Keratinocyte (primary cell): ENCODE measurements around the gene AHCY. TPM values are rescaled to one million over a fixed set of nuclear protein-coding genes. Genes with fewer than 3 reads are reported as not detected.
"Not testable (repeated sequence)": the region's sequence is repeated elsewhere in the genome, so short reads cannot be mapped to it uniquely, and the experiment has no call there.

Experiments used
- DNase-seq: peaks from one replicate; pipeline ENCODE4 v3.0.0-alpha.2; 2011; ENCODE audit warnings: low read depth, missing footprints, low spot score
- FAIRE-seq: peaks from 2 replicates; lab custom pipeline; 2011; peaks lifted over from hg19 to GRCh38; lab: Jason Lieb, UNC
- H2AFZ ChIP-seq: 2 replicates; pipeline ENCODE4 v1.6.0; 2012; ENCODE audit warnings: low read length, control low read depth, inconsistent platforms; ENCODE audit not compliant: control insufficient read depth
- H3K27ac ChIP-seq: 2 replicates; pipeline ENCODE4 v1.5.1; 2011; ENCODE audit warnings: low read length; ENCODE audit not compliant: control insufficient read depth, insufficient read depth
- H3K27me3 ChIP-seq: 3 replicates; pipeline ENCODE4 v1.6.0; 2011; ENCODE audit warnings: low read length; ENCODE audit not compliant: control insufficient read depth, insufficient read depth; ENCODE audit errors: extremely low read depth
- H3K36me3 ChIP-seq, 2 experiments: 2 replicates in 1 of 2; 3 replicates in 1 of 2; pipeline ENCODE4 v1.5.1; 2011; ENCODE audit warnings: low read length in 2 of 2, mild to moderate bottlenecking in 1 of 2; ENCODE audit not compliant: control insufficient read depth in 2 of 2, insufficient read depth in 2 of 2; ENCODE audit errors: extremely low read depth in 1 of 2
- H3K4me1 ChIP-seq: 3 replicates; pipeline ENCODE4 v1.5.1; 2011; ENCODE audit warnings: low read length; ENCODE audit not compliant: control insufficient read depth, insufficient read depth; ENCODE audit errors: extremely low read depth
- H3K4me2 ChIP-seq: 3 replicates; pipeline ENCODE4 v1.6.0; 2011; ENCODE audit warnings: low read depth, low read length; ENCODE audit not compliant: control insufficient read depth, insufficient read depth; ENCODE audit errors: extremely low read depth
- H3K4me3 ChIP-seq, 3 experiments: fragments of 200-600 bp in 1 of 3; sonication (generic) in 1 of 3; 2 replicates in 2 of 3; 3 replicates in 1 of 3; pipeline ENCODE4 v1.5.1; 2011 to 2016; ENCODE audit warnings: low read length in 3 of 3, mild to moderate bottlenecking in 3 of 3, control low read depth in 2 of 3, inconsistent platforms in 1 of 3, low read depth in 1 of 3, mixed read lengths in 1 of 3, mixed run types in 1 of 3, moderate library complexity in 1 of 3; ENCODE audit not compliant: control insufficient read depth in 2 of 3, insufficient read depth in 2 of 3; ENCODE audit errors: extremely low read depth in 1 of 3
- H3K79me2 ChIP-seq: 2 replicates; pipeline ENCODE4 v1.6.0; 2012; ENCODE audit warnings: low read length; ENCODE audit not compliant: control insufficient read depth, insufficient read depth
- H3K9ac ChIP-seq: 3 replicates; pipeline ENCODE4 v1.6.0; 2011; ENCODE audit warnings: low read length; ENCODE audit not compliant: control insufficient read depth, insufficient read depth; ENCODE audit errors: extremely low read depth
- H3K9me1 ChIP-seq: 3 replicates; pipeline ENCODE4 v1.6.0; 2011; ENCODE audit warnings: low read length; ENCODE audit not compliant: control insufficient read depth, insufficient read depth; ENCODE audit errors: extremely low read depth
- H3K9me3 ChIP-seq: 2 replicates; pipeline ENCODE4 v1.5.1; 2012; ENCODE audit warnings: low read depth, low read length; ENCODE audit not compliant: control insufficient read depth
- H4K20me1 ChIP-seq: 3 replicates; pipeline ENCODE4 v1.6.0; 2011; ENCODE audit warnings: low read length; ENCODE audit not compliant: control insufficient read depth, insufficient read depth; ENCODE audit errors: extremely low read depth
- CTCF ChIP-seq, 3 experiments: IDR thresholded peaks in 1 of 3; conservative IDR thresholded peaks in 1 of 3; optimal IDR thresholded peaks in 1 of 3; 2 replicates in 2 of 3; 3 replicates in 1 of 3; pipeline versions ENCODE3 to v1.5.1; 2011; ENCODE audit warnings: low read length in 3 of 3, mild to moderate bottlenecking in 3 of 3, moderate library complexity in 2 of 3, control low read depth in 1 of 3, inconsistent platforms in 1 of 3; ENCODE audit not compliant: insufficient read depth in 2 of 3; ENCODE audit errors: extremely low read depth in 1 of 3
- EZH2 ChIP-seq: IDR thresholded peaks from one replicate; pipeline ENCODE4 v1.6.1; 2012; ENCODE audit warnings: inconsistent platforms, mild to moderate bottlenecking, low read length, moderate library complexity
- dilution Hi-C: fragments of 300-500 bp; cut with MboI; formaldehyde crosslinking; loops from one replicate; pipeline ENCODE4 v1.7.0; 2020; ENCODE audit warnings: low sequenced_read_pairs; ENCODE audit not compliant: extremely low pct_ligation_motif_present
- polyA plus RNA-seq, 5 experiments: library from polyadenylated mRNA; depleted of rRNA in 3 of 5; stranded (reverse) in 3 of 5; stranded (forward) in 1 of 5; unstranded in 1 of 5; fragments of >200 nt; gene quantifications; 1 replicate in 1 of 5; 2 replicates in 3 of 5; 3 replicates in 1 of 5; pipeline versions ENCODE4 v1.2.1 to v1.2.3, GENCODE V29; 2011 to 2012; ENCODE audit warnings: missing spikeins in 2 of 5, low read depth in 1 of 5, low replicate concordance in 1 of 5

The AHCY gene
- polyA plus RNA-seq, 1 donor (not counting 4 experiments of a cell fraction or from before 2014, with no cell fraction given) = 320 TPM

- Histone ChIP-seq H3K9ac (no peak overlapping the region), H3K9me1 (no peaks in the 10 kb centered on the region), H3K4me1 (peaks cover 5% of the 10 kb centered on the region), H3K9me3 (no peaks in the 10 kb centered on the region), H4K20me1 (no peaks in the 10 kb centered on the region), H3K4me2 (no peak overlapping the region), H3K36me3 (no peaks in the 10 kb centered on the region), H3K27ac (no peak overlapping the region), H3K27me3 (no peaks in the 10 kb centered on the region), H3K79me2 (no peaks in the 10 kb centered on the region), H3K4me3 (no peak overlapping the region), H2AFZ (no peak overlapping the region)
- TF ChIP-seq CTCF (optimal IDR thresholded peaks at IDR 0.05 in 1 of 3, IDR thresholded peaks at IDR 0.05 in 1 of 3, conservative IDR thresholded peaks at IDR 0.05 in 1 of 3; ENCODE audit: extremely low read depth in 1 of 3, insufficient read depth in 2 of 3, low read length in 3 of 3) = no peak
- TF ChIP-seq EZH2 = no peak
- no peak for FAIRE-seq
- dilution Hi-C loops = no loop called here
- no peak for DNase-seq
Observed at GRCh38 chr20:34347571-34347970, 44.4 kb upstream of the AHCY start.

DNA sequence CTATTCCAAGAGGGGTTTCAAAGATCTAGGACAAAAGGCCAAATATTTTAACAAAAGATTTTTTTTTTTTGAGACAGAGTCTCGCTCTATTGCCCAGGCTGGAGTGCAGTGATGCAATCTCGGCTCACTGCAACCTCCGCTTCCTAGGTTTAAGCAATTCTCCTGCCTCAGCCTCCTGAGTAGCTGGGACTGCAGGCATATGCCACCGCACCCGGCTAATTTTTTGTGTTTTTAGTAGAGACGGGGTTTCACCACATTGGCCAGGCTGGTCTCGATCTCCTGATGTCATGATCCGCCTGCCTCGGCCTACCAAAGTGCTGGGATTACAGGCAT is 43.3 kb upstream of the AHCY start:
- H3K27ac ChIP-seq, H3K27me3 ChIP-seq, FAIRE-seq, H3K36me3 ChIP-seq, H2AFZ ChIP-seq, H3K4me3 ChIP-seq, dilution Hi-C loops, H3K4me2 ChIP-seq, H3K79me2 ChIP-seq, H3K4me1 ChIP-seq, H3K9me1 ChIP-seq, DNase-seq, H3K9ac ChIP-seq, H3K9me3 ChIP-seq, H4K20me1 ChIP-seq: not testable (repeated sequence)

DNA sequence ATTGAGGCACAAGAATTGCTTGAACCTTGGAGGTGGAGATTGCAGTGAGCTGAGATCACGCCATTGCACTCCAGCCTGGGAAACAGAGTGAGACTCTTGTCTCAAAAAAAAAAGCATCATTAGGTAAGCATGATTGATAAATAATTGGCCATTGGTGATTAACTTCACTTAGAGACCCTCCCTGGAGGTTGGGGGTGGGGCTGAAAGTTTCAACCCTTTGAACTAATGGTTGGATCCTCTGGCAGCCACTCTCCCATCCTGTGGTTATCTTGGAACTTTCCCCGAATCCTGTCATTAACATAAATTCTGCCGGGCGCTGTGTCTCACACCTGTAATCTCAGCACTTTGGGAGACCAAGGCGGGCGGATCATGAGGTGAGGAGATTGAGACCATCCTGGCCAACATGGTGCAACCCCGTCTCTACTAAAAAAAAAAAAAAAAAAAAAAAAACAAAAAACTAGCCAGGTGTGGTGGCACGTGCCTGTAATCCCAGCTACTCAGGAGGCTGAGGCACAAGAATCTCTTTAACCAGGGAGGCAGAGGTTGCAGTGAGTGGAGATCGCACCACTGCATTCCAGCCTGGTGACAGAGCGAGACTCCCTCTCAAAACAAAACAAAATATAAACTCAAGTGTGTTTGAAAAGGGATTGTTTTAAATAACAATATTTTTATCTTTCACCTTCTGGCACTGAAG is 42.8 kb upstream of the AHCY start:
- H2AFZ ChIP-seq, DNase-seq, H3K4me3 ChIP-seq, H3K9me3 ChIP-seq, H3K36me3 ChIP-seq, H4K20me1 ChIP-seq, H3K9me1 ChIP-seq, H3K4me1 ChIP-seq, FAIRE-seq, H3K9ac ChIP-seq, H3K27me3 ChIP-seq, H3K4me2 ChIP-seq, H3K27ac ChIP-seq, dilution Hi-C loops, H3K79me2 ChIP-seq: not testable (repeated sequence)
